HCT116 (cell line): Measurements from ENCODE around the gene SVIL. TPM values are rescaled to one million over a fixed set of nuclear protein-coding genes. Genes with fewer than 3 reads are reported as not detected.
"Not testable (repeated sequence)": the region's sequence is repeated elsewhere in the genome, so short reads cannot be mapped to it uniquely, and the experiment has no call there.

Source experiments
- ATAC-seq: fragments of 200-7000 bp; cut with Tn5 transposase; 2 replicates; pipeline ENCODE4 v1.9.1; 2020; ENCODE audit warnings: mild to moderate bottlenecking, moderate library complexity
- BruUV-seq: library from RNA; stranded (reverse); fragments of 400-500 nt; replicated peaks from 2 replicates; lab custom pipeline; 2021; lab: Mats Ljungman, UMichigan
- CTCF ChIA-PET: fragments of 300-600 bp; sonication (Branson Sonifier 250); formaldehyde crosslinking; loops from one replicate; lab custom pipeline; 2021; ENCODE audit warnings: antibody characterized with exemption; lab: Charles Lee
- POLR2A ChIA-PET: fragments of 300-600, 350-600 bp; sonication (Branson Sonifier 250); formaldehyde crosslinking; loops from one replicate; lab custom pipeline; 2021; ENCODE audit warnings: antibody characterized with exemption; lab: Charles Lee
- RAD21 ChIA-PET, 2 experiments: fragments of 300-600 bp; sonication (Branson Sonifier 250); formaldehyde crosslinking; loops; one replicate each; lab custom pipeline; 2023; ENCODE audit warnings: low total read pairs in 2 of 2; ENCODE audit not compliant: uncharacterized antibody in 2 of 2, unreplicated experiment in 2 of 2, low non-redundant PET in 1 of 2; lab: Charles Lee
- DNase-seq: peaks from one replicate; pipeline ENCODE4 v3.0.0-alpha.2; 2010; ENCODE audit warnings: low read depth, low spot score
- H2AFZ ChIP-seq: fragments of 200-600 bp; shearing (Covaris generic), sonication (generic); 2 replicates; pipeline ENCODE4 v1.6.1; 2017; ENCODE audit warnings: low read depth, mixed run types, mixed read lengths, antibody characterized with exemption, low read length; ENCODE audit not compliant: poor library complexity, severe bottlenecking
- H3K27ac ChIP-seq: 2 replicates; pipeline ENCODE4 v1.5.1; 2012; ENCODE audit warnings: low read depth, low read length
- H3K27me3 ChIP-seq: fragments of 200-600 bp; sonication (generic); 2 replicates; pipeline ENCODE4 v1.6.1; 2016; ENCODE audit warnings: mixed run types, low read length, mixed read lengths; ENCODE audit not compliant: insufficient read depth
- H3K36me3 ChIP-seq, 2 experiments: fragments of 200-500 bp in 1 of 2; fragments of 200-600 bp in 1 of 2; sonication (Bioruptor generic) in 1 of 2; sonication (generic) in 1 of 2; 2 replicates each; pipeline versions ENCODE4 v1.5.1 to v1.6.1; 2014 to 2016; ENCODE audit warnings: low read length in 2 of 2, inconsistent platforms in 1 of 2, mixed read lengths in 1 of 2, mixed run types in 1 of 2; ENCODE audit not compliant: insufficient read depth in 2 of 2, control insufficient read depth in 1 of 2
- H3K4me1 ChIP-seq, 2 experiments: fragments of 200-600 bp in 1 of 2; sonication (generic) in 1 of 2; 2 replicates each; pipeline versions ENCODE4 v1.5.1 to v1.6.1; 2012 to 2017; ENCODE audit warnings: low read length in 2 of 2, inconsistent platforms in 1 of 2, mild to moderate bottlenecking in 1 of 2, mixed read lengths in 1 of 2, mixed run types in 1 of 2, moderate library complexity in 1 of 2; ENCODE audit not compliant: insufficient read depth in 2 of 2, control insufficient read depth in 1 of 2
- H3K4me2 ChIP-seq: fragments of 200-600 bp; sonication (generic); 2 replicates; pipeline ENCODE4 v1.6.1; 2017; ENCODE audit warnings: mixed run types, low read length, mixed read lengths
- H3K4me3 ChIP-seq, 2 experiments: fragments of 200-600 bp in 1 of 2; sonication (generic) in 1 of 2; replicated peaks in 1 of 2; 2 replicates each; pipeline ENCODE4 v1.5.1; 2011 to 2016; ENCODE audit warnings: low read length in 2 of 2, control low read depth in 1 of 2, low read depth in 1 of 2, mild to moderate bottlenecking in 1 of 2, mixed read lengths in 1 of 2, mixed run types in 1 of 2
- H3K79me2 ChIP-seq: fragments of 200-600 bp; sonication (generic); 2 replicates; pipeline ENCODE4 v1.6.1; 2017; ENCODE audit warnings: mild to moderate bottlenecking, mixed run types, low read length, moderate library complexity, mixed read lengths; ENCODE audit not compliant: insufficient read depth
- H3K9ac ChIP-seq: fragments of 200-600 bp; sonication (generic); 2 replicates; pipeline ENCODE4 v1.6.1; 2016; ENCODE audit warnings: low read length, mixed read lengths
- H3K9me2 ChIP-seq: fragments of 200-600 bp; sonication (generic), shearing (Covaris generic); 2 replicates; pipeline ENCODE4 v1.6.1; 2017; ENCODE audit warnings: mixed run types, mild to moderate bottlenecking, moderate library complexity; ENCODE audit not compliant: insufficient read depth
- H3K9me3 ChIP-seq, 2 experiments: fragments of 200-500 bp in 1 of 2; fragments of 200-600 bp in 1 of 2; sonication (Bioruptor generic) in 1 of 2; sonication (generic) in 1 of 2; 2 replicates each; pipeline ENCODE4 v1.6.1; 2014 to 2017; ENCODE audit warnings: low read length in 2 of 2, mixed read lengths in 2 of 2, inconsistent platforms in 1 of 2, low read depth in 1 of 2, mild to moderate bottlenecking in 1 of 2, mixed run types in 1 of 2, moderate library complexity in 1 of 2; ENCODE audit not compliant: control insufficient read depth in 1 of 2, insufficient read depth in 1 of 2
- H4K20me1 ChIP-seq: fragments of 200-600 bp; sonication (generic), shearing (Covaris generic); 2 replicates; pipeline ENCODE4 v1.6.1; 2017; ENCODE audit warnings: mixed run types, mild to moderate bottlenecking, moderate library complexity; ENCODE audit not compliant: insufficient read depth
- FOSL1 ChIP-seq: IDR thresholded peaks from 2 replicates; pipeline ENCODE4 v1.6.1; 2012; ENCODE audit warnings: low read depth
- JUND ChIP-seq: IDR thresholded peaks from 2 replicates; pipeline ENCODE4 v1.6.1; 2012
- SP1 ChIP-seq: IDR thresholded peaks from 2 replicates; pipeline ENCODE4 v1.6.1; 2012; ENCODE audit warnings: low read depth
- TCF7L2 ChIP-seq: IDR thresholded peaks from 2 replicates; pipeline ENCODE4 v1.7.0; 2011; ENCODE audit warnings: borderline replicate concordance, inconsistent platforms; ENCODE audit not compliant: insufficient read depth, insufficient read length; ENCODE audit errors: extremely low read depth
- intact Hi-C: fragments of 100-400 bp; cut with micrococcal nuclease; formaldehyde crosslinking; loops from 2 replicates; pipeline ENCODE4 v1.10.0; 2022
- total RNA-seq: library from RNA; stranded (reverse); gene quantifications from one replicate; pipeline ENCODE4 v1.2.1, GENCODE V29; 2021; ENCODE audit not compliant: unreplicated experiment

SVIL gene
- total RNA-seq, 1 experiment from 2014 or later: 27.0 TPM

- Histone ChIP-seq H3K27me3 (no peaks in the 10 kb centered on the region), H2AFZ (no peak overlapping the region), H3K4me3 (no peak overlapping the region), H3K79me2 (no peaks in the 10 kb centered on the region; the same call in 1 of the 2 replicates), H3K9me3 (no peaks in the 10 kb centered on the region), H4K20me1 (no peaks in the 10 kb centered on the region), H3K9me2 (no peaks in the 10 kb centered on the region), H3K4me2 (no peak overlapping the region), H3K9ac (no peak overlapping the region), H3K36me3 (no peaks in the 10 kb centered on the region), H3K4me1 (peaks cover 2 to 13% of the 10 kb centered on the region in 2 experiments; a peak in 2 of 4 replicates), H3K27ac (no peak overlapping the region)
- intact Hi-C loops: no loop called here
- POLR2A ChIA-PET: no interaction called here
- CTCF ChIA-PET: no interaction called here
- RAD21 ChIA-PET: no interaction called here
- ATAC-seq: no peak
- DNase-seq: no peak
- TF ChIP-seq JUND (no peak), TCF7L2 (no peak), FOSL1 (no peak), SP1 (no peak)
- no TSS peak for BruUV-seq
These were observed 97.0 kb downstream of the SVIL start for GRCh38 chr10:29537799-29538198.

DNA sequence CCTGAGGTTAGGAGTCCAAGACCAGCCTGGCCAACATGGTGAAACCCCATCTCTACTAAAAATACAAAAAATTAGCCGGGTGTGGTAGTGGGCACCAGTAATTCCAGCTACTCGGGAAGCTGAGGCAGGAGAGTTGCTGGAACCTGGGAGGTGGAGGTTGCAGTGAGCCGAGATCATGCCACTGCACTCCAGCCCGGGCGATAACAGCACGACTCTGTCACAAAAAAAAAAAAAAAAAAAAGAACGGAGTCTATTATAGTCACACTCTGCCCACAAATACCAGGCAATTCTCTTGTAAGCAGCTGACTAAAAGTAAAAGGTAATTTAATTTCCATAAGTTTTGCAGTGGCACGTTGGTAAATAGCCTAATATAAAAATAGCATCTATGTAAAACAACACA lies 98.1 kb downstream of the SVIL start:
- H3K4me2 ChIP-seq, H3K4me3 ChIP-seq, H3K27ac ChIP-seq, POLR2A ChIA-PET, intact Hi-C loops, H3K36me3 ChIP-seq, BruUV-seq, DNase-seq, H4K20me1 ChIP-seq, ATAC-seq, H3K9me3 ChIP-seq, H3K9ac ChIP-seq, H3K79me2 ChIP-seq, CTCF ChIA-PET, H3K27me3 ChIP-seq, H2AFZ ChIP-seq, H3K9me2 ChIP-seq, RAD21 ChIA-PET: not testable (repeated sequence)
- peaks cover 2 to 13% of the 10 kb centered on the region in 2 experiments; a peak in 2 of 4 replicates for H3K4me1 ChIP-seq
